A549 (cell line): ENCODE measurements around the gene CIT. TPM values are rescaled to one million over a fixed set of nuclear protein-coding genes. Genes with fewer than 3 reads are reported as not detected.

ENCODE experiments used
- ATAC-seq, 2 experiments: fragments of 200-7000 bp in 1 of 2; fragments of >200 bp in 1 of 2; cut with Nextera tagmentation in 1 of 2; cut with Tn5 transposase in 1 of 2; 3 replicates each; pipeline versions ENCODE4 v1.8.0 to v1.9.1; 2018 to 2020; ENCODE audit warnings: mild to moderate bottlenecking in 1 of 2, moderate library complexity in 1 of 2
- CTCF ChIA-PET: fragments of 300-600 bp; sonication (Branson Sonifier 250); formaldehyde crosslinking; extraction: SDS; loops from one replicate; lab custom pipeline; 2021; ENCODE audit warnings: antibody characterized with exemption, inconsistent platforms; lab: Yijun Ruan, JAX
- POLR2A ChIA-PET: fragments of 350-600 bp; formaldehyde crosslinking; extraction: SDS; loops from one replicate; lab custom pipeline; 2021; ENCODE audit warnings: antibody characterized with exemption, inconsistent platforms; lab: Yijun Ruan, JAX
- DNase-seq, 2 experiments: peaks; one replicate each; pipeline versions ENCODE4 v3.0.0 to v3.0.0-alpha.2; 2011 to 2016; ENCODE audit warnings: low read depth in 1 of 2, low spot score in 1 of 2
- FAIRE-seq: peaks from 2 replicates; lab custom pipeline; 2011; peaks lifted over from hg19 to GRCh38; lab: Jason Lieb, UNC
- H3K27ac ChIP-seq, 2 experiments: fragments of >200 bp; sonication (Bioruptor Twin); formaldehyde crosslinking; 3 replicates each; pipeline ENCODE4 v1.5.1; 2016 to 2017
- H3K4me1 ChIP-seq: fragments of >200 bp; sonication (Bioruptor Twin); formaldehyde crosslinking; 3 replicates; pipeline ENCODE4 v1.6.1; 2016
- H3K4me2 ChIP-seq: fragments of >200 bp; sonication (Bioruptor Twin); formaldehyde crosslinking; 3 replicates; pipeline ENCODE4 v1.6.1; 2016
- H3K4me3 ChIP-seq: fragments of >200 bp; sonication (Bioruptor Twin); formaldehyde crosslinking; 3 replicates; pipeline ENCODE4 v1.5.1; 2016
- H3K9me3 ChIP-seq: fragments of >200 bp; sonication (Bioruptor Twin); formaldehyde crosslinking; 3 replicates; pipeline ENCODE4 v1.6.1; 2016
- CBX2 ChIP-seq: fragments of 200-600 bp; sonication (generic); IDR thresholded peaks from 2 replicates; pipeline ENCODE4 v1.6.1; 2016; ENCODE audit warnings: low read depth, mild to moderate bottlenecking, borderline replicate concordance
- CBX8 ChIP-seq: fragments of 200-600 bp; sonication (generic); IDR thresholded peaks from 2 replicates; pipeline ENCODE4 v1.6.1; 2016
- EHF ChIP-seq: fragments of 250-450 bp; sonication (Bioruptor Pico); IDR thresholded peaks from 2 replicates; pipeline ENCODE4 v1.5.0; 2020; ENCODE audit warnings: mild to moderate bottlenecking
- EHMT2 ChIP-seq: fragments of 200-600 bp; sonication (generic); IDR thresholded peaks from 2 replicates; pipeline ENCODE4 v1.6.1; 2016; ENCODE audit warnings: antibody characterized with exemption, low read depth, mild to moderate bottlenecking, moderate library complexity
- EP300 ChIP-seq, 2 experiments: fragments of >200 bp; sonication (Bioruptor Twin); formaldehyde crosslinking; IDR thresholded peaks; 2 replicates in 1 of 2; 3 replicates in 1 of 2; pipeline ENCODE4 v1.6.1; 2016 to 2017
- ESRRA ChIP-seq: fragments of 150-350 bp; IDR thresholded peaks from 2 replicates; pipeline ENCODE4 v1.6.1; 2014; ENCODE audit warnings: mild to moderate bottlenecking, low read length, borderline replicate concordance
- FOXS1 ChIP-seq: fragments of 250-450 bp; sonication (Bioruptor Pico); IDR thresholded peaks from 2 replicates; pipeline ENCODE4 v1.5.0; 2020; ENCODE audit warnings: mild to moderate bottlenecking, moderate library complexity
- GATA3 ChIP-seq: IDR thresholded peaks from 2 replicates; pipeline ENCODE4 v1.6.1; 2012; ENCODE audit warnings: borderline replicate concordance
- HDAC2 ChIP-seq: fragments of 200-600 bp; sonication (generic); IDR thresholded peaks from 2 replicates; pipeline ENCODE4 v1.6.1; 2016
- HEYL ChIP-seq: fragments of 250-450 bp; sonication (Bioruptor Pico); IDR thresholded peaks from 2 replicates; pipeline ENCODE4 v1.8.0; 2021; ENCODE audit warnings: mild to moderate bottlenecking, moderate library complexity
- JUN ChIP-seq, 2 experiments: fragments of >200 bp; sonication (Bioruptor Twin); formaldehyde crosslinking; IDR thresholded peaks; 2 replicates in 1 of 2; 3 replicates in 1 of 2; pipeline ENCODE4 v1.6.1; 2016 to 2017
- KDM1A ChIP-seq: fragments of 200-600 bp; sonication (generic); IDR thresholded peaks from 2 replicates; pipeline ENCODE4 v1.6.1; 2016; ENCODE audit warnings: low read depth, mild to moderate bottlenecking
- KDM5A ChIP-seq: fragments of 200-600 bp; sonication (generic); IDR thresholded peaks from 2 replicates; pipeline ENCODE4 v1.6.1; 2016; ENCODE audit warnings: antibody characterized with exemption, mild to moderate bottlenecking
- MAZ ChIP-seq: fragments of 150-350 bp; IDR thresholded peaks from 2 replicates; pipeline ENCODE4 v1.6.1; 2014; ENCODE audit warnings: antibody characterized with exemption, low read depth, low read length, borderline replicate concordance
- MYC ChIP-seq: IDR thresholded peaks from 2 replicates; pipeline ENCODE4 v1.6.1; 2012; ENCODE audit warnings: mild to moderate bottlenecking, inconsistent platforms, low read length, improper control_type of control experiment, borderline replicate concordance
- NFE2L2 ChIP-seq: fragments of 150-350 bp; conservative IDR thresholded peaks from 2 replicates; pipeline ENCODE4 v1.6.1; 2014; ENCODE audit warnings: low read length
- NPAS2 ChIP-seq: fragments of 250-450 bp; sonication (Bioruptor Pico); IDR thresholded peaks from 2 replicates; pipeline ENCODE4 v1.8.0; 2022; ENCODE audit warnings: mild to moderate bottlenecking, moderate library complexity, borderline replicate concordance
- NR3C1 ChIP-seq: fragments of >200 bp; sonication (Bioruptor Twin); formaldehyde crosslinking; IDR thresholded peaks from 3 replicates; pipeline ENCODE4 v1.6.1; 2017
- PHF8 ChIP-seq: fragments of 200-600 bp; sonication (generic); IDR thresholded peaks from 2 replicates; pipeline ENCODE4 v1.6.1; 2016; ENCODE audit warnings: low read depth, mild to moderate bottlenecking, antibody characterized with exemption, moderate library complexity, borderline replicate concordance
- RARB ChIP-seq: fragments of 250-450 bp; sonication (Bioruptor Pico); IDR thresholded peaks from 2 replicates; pipeline ENCODE4 v1.8.0; 2021; ENCODE audit warnings: mild to moderate bottlenecking, moderate library complexity
- RCOR1 ChIP-seq: fragments of 150-350 bp; IDR thresholded peaks from 2 replicates; pipeline ENCODE4 v1.6.1; 2014; ENCODE audit warnings: antibody characterized with exemption, low read length, low read depth
- RFX5 ChIP-seq: fragments of 450-650 bp; IDR thresholded peaks from 2 replicates; pipeline ENCODE4 v1.7.1; 2014; ENCODE audit warnings: antibody characterized with exemption, mild to moderate bottlenecking, moderate library complexity
- ZFP36 ChIP-seq: fragments of 450-650 bp; IDR thresholded peaks from 2 replicates; pipeline ENCODE4 v1.6.1; 2014; ENCODE audit warnings: borderline replicate concordance; ENCODE audit not compliant: partially characterized antibody
- ZNF302 ChIP-seq: fragments of 250-450 bp; sonication (Bioruptor Pico); IDR thresholded peaks from 2 replicates; pipeline ENCODE4 v1.9.0; 2021; ENCODE audit warnings: inconsistent platforms, mild to moderate bottlenecking, moderate library complexity
- WGBS: methylation state at CpG from one replicate; pipeline ENCODE4 v1.1.6; 2017; ENCODE audit errors: missing lambda C conversion rate; 5-methylcytosine and 5-hydroxymethylcytosine counted together
- polyA plus RNA-seq, 4 experiments: library from polyadenylated mRNA; depleted of rRNA in 3 of 4; stranded (reverse); fragments of >200 nt; fragmentation: RNase III in 1 of 4; extraction: RNeasy Plus Mini Kit Qiagen cat#74134 plus additional on column Dnase treatment in 1 of 4; gene quantifications; 2 replicates in 3 of 4; 3 replicates in 1 of 4; pipeline ENCODE4 v1.2.3, GENCODE V29; 2011 to 2017
- TF ChIP-seq, protein P1 (sequence below): fragments of 450-650 bp; IDR thresholded peaks from 2 replicates; pipeline ENCODE4 v1.6.1; 2014; ENCODE audit warnings: antibody characterized with exemption
- TF ChIP-seq, protein P2 (sequence below): fragments of 250-450 bp; sonication (Bioruptor Pico); IDR thresholded peaks from 2 replicates; pipeline ENCODE4 v1.5.0; 2020; ENCODE audit warnings: low read depth, mild to moderate bottlenecking, moderate library complexity
- TF ChIP-seq, protein P3 (sequence below): fragments of 150-350 bp; IDR thresholded peaks from 2 replicates; pipeline ENCODE4 v1.6.1; 2014; ENCODE audit warnings: low read depth, mild to moderate bottlenecking, low read length
- TF ChIP-seq, protein P4 (sequence below): fragments of >200 bp; sonication (Bioruptor Twin); formaldehyde crosslinking; IDR thresholded peaks from 3 replicates; pipeline ENCODE4 v1.5.1; 2016
- TF ChIP-seq, protein P5 (sequence below): fragments of >200 bp; sonication (Bioruptor Twin); formaldehyde crosslinking; IDR thresholded peaks from 3 replicates; pipeline ENCODE4 v1.6.1; 2016

Gene CIT
- polyA plus RNA-seq, 2 of the 4 experiments (the other 2 are of a cell fraction), result 12.5 to 25.4 TPM

DNA sequence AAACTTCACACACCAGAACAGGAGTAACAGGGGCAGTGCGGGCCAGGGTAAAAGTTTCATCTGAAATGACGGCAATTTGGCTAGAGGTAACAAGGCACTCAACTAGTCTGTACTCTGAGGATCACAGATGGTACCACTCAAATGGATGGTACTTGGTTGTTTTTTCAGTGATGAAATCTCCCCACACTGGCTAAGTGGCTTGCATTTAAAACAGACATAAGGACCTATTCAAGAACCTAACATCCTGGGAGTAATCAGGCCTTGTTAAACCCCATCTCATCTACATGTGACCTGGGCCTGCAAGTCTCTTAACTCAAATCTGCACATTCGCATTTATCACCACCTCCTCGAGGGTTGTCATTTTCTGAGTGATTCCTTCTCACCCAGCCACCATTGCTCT, 118.4 kb downstream of the CIT start:
- TF ChIP-seq GATA3, result no peak
- TF ChIP-seq FOXS1 (CRISPR knock-in tag), result no peak
- TF ChIP-seq, protein P1, sequence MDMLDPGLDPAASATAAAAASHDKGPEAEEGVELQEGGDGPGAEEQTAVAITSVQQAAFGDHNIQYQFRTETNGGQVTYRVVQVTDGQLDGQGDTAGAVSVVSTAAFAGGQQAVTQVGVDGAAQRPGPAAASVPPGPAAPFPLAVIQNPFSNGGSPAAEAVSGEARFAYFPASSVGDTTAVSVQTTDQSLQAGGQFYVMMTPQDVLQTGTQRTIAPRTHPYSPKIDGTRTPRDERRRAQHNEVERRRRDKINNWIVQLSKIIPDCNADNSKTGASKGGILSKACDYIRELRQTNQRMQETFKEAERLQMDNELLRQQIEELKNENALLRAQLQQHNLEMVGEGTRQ, result no peak
- TF ChIP-seq EHF (CRISPR knock-in tag), result no peak
- TF ChIP-seq, protein P2, sequence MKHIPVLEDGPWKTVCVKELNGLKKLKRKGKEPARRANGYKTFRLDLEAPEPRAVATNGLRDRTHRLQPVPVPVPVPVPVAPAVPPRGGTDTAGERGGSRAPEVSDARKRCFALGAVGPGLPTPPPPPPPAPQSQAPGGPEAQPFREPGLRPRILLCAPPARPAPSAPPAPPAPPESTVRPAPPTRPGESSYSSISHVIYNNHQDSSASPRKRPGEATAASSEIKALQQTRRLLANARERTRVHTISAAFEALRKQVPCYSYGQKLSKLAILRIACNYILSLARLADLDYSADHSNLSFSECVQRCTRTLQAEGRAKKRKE (CRISPR knock-in tag), result no peak
- no peak for TF ChIP-seq CBX8
- no peak for TF ChIP-seq PHF8
- TF ChIP-seq RFX5, result no peak
- TF ChIP-seq KDM5A, result no peak
- TF ChIP-seq JUN (IDR thresholded peaks at IDR 0.05), result no peak
- TF ChIP-seq RARB, result no peak
- H3K4me2 ChIP-seq, result no peak overlapping the region
- H3K27ac ChIP-seq, result no peak overlapping the region
- ATAC-seq (no peak), FAIRE-seq (no peak), DNase-seq (no peak)
- CTCF ChIA-PET, result no interaction called here
- H3K9me3 ChIP-seq, result no peaks in the 10 kb centered on the region
- POLR2A ChIA-PET, result no interaction called here
- 92% methylated on average over 4 of the region's 4 CpGs for WGBS
- H3K4me3 ChIP-seq, result no peak overlapping the region
- no peaks in the 10 kb centered on the region for H3K4me1 ChIP-seq

DNA sequence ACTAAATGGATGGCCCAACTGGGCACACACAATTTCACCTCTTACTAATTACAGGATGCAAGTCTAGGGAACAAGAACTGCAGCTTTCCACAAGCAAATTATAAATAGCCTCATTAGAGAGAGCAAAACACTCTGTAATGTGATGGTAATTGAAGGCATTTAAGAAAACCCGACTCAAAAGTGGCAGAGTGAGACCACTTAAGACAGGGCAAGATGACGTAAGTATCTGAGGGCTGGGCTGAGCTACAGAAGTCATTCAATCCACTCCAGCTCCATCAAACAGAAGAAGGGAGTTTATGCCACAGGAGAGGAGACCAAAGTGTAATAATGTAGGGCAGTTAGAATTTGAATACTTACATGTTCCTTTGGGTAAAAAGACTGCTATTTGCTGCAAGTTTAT, 118.9 kb downstream of the CIT start:
- H3K4me1 ChIP-seq, result no peaks in the 10 kb centered on the region
- TF ChIP-seq NR3C1, result no peak
- TF ChIP-seq, protein P3, sequence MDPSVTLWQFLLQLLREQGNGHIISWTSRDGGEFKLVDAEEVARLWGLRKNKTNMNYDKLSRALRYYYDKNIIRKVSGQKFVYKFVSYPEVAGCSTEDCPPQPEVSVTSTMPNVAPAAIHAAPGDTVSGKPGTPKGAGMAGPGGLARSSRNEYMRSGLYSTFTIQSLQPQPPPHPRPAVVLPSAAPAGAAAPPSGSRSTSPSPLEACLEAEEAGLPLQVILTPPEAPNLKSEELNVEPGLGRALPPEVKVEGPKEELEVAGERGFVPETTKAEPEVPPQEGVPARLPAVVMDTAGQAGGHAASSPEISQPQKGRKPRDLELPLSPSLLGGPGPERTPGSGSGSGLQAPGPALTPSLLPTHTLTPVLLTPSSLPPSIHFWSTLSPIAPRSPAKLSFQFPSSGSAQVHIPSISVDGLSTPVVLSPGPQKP, result no peak
- no peak for TF ChIP-seq EHF (CRISPR knock-in tag)
- no peak for TF ChIP-seq GATA3
- TF ChIP-seq JUN (IDR thresholded peaks at IDR 0.05), result no peak
- no peak for TF ChIP-seq MAZ
- TF ChIP-seq, protein P4, sequence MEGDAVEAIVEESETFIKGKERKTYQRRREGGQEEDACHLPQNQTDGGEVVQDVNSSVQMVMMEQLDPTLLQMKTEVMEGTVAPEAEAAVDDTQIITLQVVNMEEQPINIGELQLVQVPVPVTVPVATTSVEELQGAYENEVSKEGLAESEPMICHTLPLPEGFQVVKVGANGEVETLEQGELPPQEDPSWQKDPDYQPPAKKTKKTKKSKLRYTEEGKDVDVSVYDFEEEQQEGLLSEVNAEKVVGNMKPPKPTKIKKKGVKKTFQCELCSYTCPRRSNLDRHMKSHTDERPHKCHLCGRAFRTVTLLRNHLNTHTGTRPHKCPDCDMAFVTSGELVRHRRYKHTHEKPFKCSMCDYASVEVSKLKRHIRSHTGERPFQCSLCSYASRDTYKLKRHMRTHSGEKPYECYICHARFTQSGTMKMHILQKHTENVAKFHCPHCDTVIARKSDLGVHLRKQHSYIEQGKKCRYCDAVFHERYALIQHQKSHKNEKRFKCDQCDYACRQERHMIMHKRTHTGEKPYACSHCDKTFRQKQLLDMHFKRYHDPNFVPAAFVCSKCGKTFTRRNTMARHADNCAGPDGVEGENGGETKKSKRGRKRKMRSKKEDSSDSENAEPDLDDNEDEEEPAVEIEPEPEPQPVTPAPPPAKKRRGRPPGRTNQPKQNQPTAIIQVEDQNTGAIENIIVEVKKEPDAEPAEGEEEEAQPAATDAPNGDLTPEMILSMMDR, result no peak
- no peak for TF ChIP-seq ZNF302 (CRISPR knock-in tag)
- CTCF ChIA-PET, result interaction anchor here (0.8 kb wide), 1 partner anchor 22 kb away, joined by 6 read pairs; no protein-coding TSS in a partner anchor
- WGBS, result 93% methylated on average over 2 of the region's 2 CpGs
- POLR2A ChIA-PET, result no interaction called here
- DNase-seq (no peak), FAIRE-seq (no peak), ATAC-seq (no peak)
- no peak overlapping the region for H3K4me3 ChIP-seq
- no peaks in the 10 kb centered on the region for H3K9me3 ChIP-seq
- H3K4me2 ChIP-seq, result no peak overlapping the region
- no peak overlapping the region for H3K27ac ChIP-seq

DNA sequence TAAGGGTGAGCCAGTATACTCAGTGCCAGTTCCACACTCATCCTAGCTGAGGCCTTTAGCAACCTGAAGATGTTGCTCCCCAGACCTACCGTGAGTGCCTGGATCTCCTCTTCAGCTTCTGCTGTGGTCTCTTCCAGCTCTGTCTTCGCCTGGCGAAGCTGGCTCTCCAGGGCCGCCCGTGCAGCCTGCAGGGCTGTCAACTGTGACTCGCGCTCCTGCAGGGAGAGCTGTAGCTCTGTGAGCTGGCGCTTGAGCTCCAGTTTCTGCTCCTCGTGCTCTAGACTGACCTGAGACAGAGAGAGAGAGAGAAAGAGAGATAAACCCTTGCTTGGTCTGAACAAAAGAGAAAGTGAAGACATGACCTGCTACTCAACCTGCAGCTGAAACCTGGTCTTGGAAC, 125.2 kb downstream of the CIT start:
- Histone ChIP-seq H3K9me3 (no peaks in the 10 kb centered on the region), H3K27ac (no peak overlapping the region), H3K4me3 (no peak overlapping the region), H3K4me1 (no peaks in the 10 kb centered on the region), H3K4me2 (no peak overlapping the region)
- WGBS, result 93% methylated on average over 9 of the region's 9 CpGs
- DNase-seq (no peak), ATAC-seq (no peak), FAIRE-seq (no peak)
- POLR2A ChIA-PET, result no interaction called here
- CTCF ChIA-PET, result interaction anchor here (1.4 kb wide), 1 partner anchor 29 kb away, joined by 4 read pairs; no protein-coding TSS in a partner anchor
- TF ChIP-seq HEYL (CRISPR knock-in tag) (no peak), KDM1A (no peak), FOXS1 (CRISPR knock-in tag) (no peak), ZFP36 (no peak), NFE2L2 (no peak), CBX2 (no peak), MYC (no peak), EHMT2 (no peak), ESRRA (no peak), PHF8 (no peak), HDAC2 (no peak), EP300 (IDR thresholded peaks at IDR 0.05) (no peak), NR3C1 (no peak), NPAS2 (CRISPR knock-in tag) (no peak), RCOR1 (no peak)
- TF ChIP-seq, protein P2 (CRISPR knock-in tag), result no peak
- TF ChIP-seq, protein P5, sequence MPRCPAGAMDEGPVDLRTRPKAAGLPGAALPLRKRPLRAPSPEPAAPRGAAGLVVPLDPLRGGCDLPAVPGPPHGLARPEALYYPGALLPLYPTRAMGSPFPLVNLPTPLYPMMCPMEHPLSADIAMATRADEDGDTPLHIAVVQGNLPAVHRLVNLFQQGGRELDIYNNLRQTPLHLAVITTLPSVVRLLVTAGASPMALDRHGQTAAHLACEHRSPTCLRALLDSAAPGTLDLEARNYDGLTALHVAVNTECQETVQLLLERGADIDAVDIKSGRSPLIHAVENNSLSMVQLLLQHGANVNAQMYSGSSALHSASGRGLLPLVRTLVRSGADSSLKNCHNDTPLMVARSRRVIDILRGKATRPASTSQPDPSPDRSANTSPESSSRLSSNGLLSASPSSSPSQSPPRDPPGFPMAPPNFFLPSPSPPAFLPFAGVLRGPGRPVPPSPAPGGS, result no peak
